ENCODE data around the gene LIPA.
"Not testable (repeated sequence)": the region's sequence is repeated elsewhere in the genome, so short reads cannot be mapped to it uniquely, and the experiment has no call there.

The LIPA gene

DNA sequence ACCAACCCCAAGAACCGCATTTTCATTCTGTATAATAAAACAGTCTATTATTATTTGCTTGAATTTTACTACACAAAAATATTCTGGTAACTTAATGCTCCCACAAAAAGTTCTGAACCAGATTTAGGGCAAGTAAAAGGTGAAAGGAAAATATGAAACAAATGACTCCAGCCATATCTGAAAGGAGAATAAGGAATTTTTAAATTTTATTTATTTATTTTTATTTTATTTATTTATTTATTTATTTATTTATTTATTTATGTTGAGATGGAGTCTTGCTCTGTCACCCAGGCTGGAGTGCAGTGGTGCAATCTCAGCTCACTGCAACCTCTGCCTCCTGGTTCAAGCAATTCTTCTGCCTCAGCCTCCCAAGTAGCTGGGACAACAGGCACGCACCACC is 4.0 kb downstream of the LIPA start:
- not testable (repeated sequence) for H2BK120ac ChIP-seq (ENCODE audit: low read depth, low read length); H3K27ac ChIP-seq (ENCODE audit: low read length, poor library complexity, severe bottlenecking); H3K4me3 ChIP-seq (ENCODE audit: insufficient read depth in 1 of 2, low read depth in 1 of 2, low read length in 2 of 2); H3K23ac ChIP-seq (ENCODE audit: low read length in 2 of 2); H3K4me2 ChIP-seq (ENCODE audit: low read length, poor library complexity, severe bottlenecking); H2BK12ac ChIP-seq (ENCODE audit: low read length in 2 of 2); H3K27me3 ChIP-seq (ENCODE audit: control insufficient read depth in 1 of 2, insufficient read depth in 1 of 2, low read length in 2 of 2); H3K14ac ChIP-seq (ENCODE audit: low read length in 2 of 2); H3K9ac ChIP-seq (ENCODE audit: low read length); H3K4me1 ChIP-seq (ENCODE audit: control insufficient read depth, insufficient read depth, low read depth, low read length); H4K91ac ChIP-seq (ENCODE audit: low read length); H2AK5ac ChIP-seq (ENCODE audit: low read length, severe bottlenecking); H3K4ac ChIP-seq (ENCODE audit: low read depth in 1 of 2, low read length in 2 of 2); H3K9me3 ChIP-seq (ENCODE audit: control insufficient read depth, low read length); DNase-seq; H3K79me1 ChIP-seq (replicated peaks; ENCODE audit: low read length, poor library complexity, severe bottlenecking); H2AFZ ChIP-seq (ENCODE audit: low read depth, low read length); H2BK5ac ChIP-seq (ENCODE audit: low read depth, low read length, poor library complexity, severe bottlenecking); H3K18ac ChIP-seq (ENCODE audit: low read depth in 1 of 2, low read length in 2 of 2); H2BK15ac ChIP-seq (ENCODE audit: low read depth, poor library complexity, severe bottlenecking); H4K8ac ChIP-seq (ENCODE audit: low read length)
- H3K36me3 ChIP-seq (ENCODE audit: control insufficient read depth in 1 of 2, insufficient read depth in 2 of 2, low read depth in 1 of 2, low read length in 2 of 2), result peaks cover 0 to 27% of the 10 kb centered on the region in 2 experiments
- WGBS, result 88% methylated on average over 1 of the region's 2 CpGs

DNA sequence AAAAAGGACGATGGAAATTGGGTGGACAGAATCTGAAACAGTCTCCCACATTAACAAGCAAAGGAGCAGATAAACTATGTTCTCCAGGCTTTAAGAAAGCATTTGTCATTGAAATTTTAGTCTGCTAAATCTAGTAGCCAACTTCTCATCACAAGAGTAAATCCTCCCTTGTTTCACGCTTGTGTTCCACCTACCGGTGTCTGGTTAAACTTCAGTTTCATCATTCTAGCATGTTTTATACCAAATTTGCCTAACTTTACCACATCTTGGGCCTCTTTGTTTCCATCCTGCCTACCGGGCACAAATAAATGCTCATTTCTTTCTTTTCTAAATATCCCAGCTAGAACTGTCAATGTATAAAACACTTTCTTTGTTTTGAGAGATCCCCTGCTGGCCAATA is 5.8 kb downstream of the LIPA start:
- Histone ChIP-seq H3K9me3 (ENCODE audit: control insufficient read depth, low read length) (no peaks in the 10 kb centered on the region), H2AFZ (ENCODE audit: low read depth, low read length) (no peak overlapping the region), H4K91ac (ENCODE audit: low read length) (no peak overlapping the region), H3K4me1 (ENCODE audit: control insufficient read depth, insufficient read depth, low read depth, low read length) (no peaks in the 10 kb centered on the region), H3K27ac (ENCODE audit: low read length, poor library complexity, severe bottlenecking) (no peak overlapping the region), H2BK15ac (ENCODE audit: low read depth, poor library complexity, severe bottlenecking) (no peak overlapping the region), H3K23ac (ENCODE audit: low read length in 2 of 2) (no peak overlapping the region), H3K4ac (ENCODE audit: low read depth in 1 of 2, low read length in 2 of 2) (no peak overlapping the region), H3K9ac (ENCODE audit: low read length) (peak overlapping the region; percentile 12), H3K4me2 (ENCODE audit: low read length, poor library complexity, severe bottlenecking) (no peak overlapping the region), H2BK5ac (ENCODE audit: low read depth, low read length, poor library complexity, severe bottlenecking) (no peak overlapping the region), H3K36me3 (ENCODE audit: control insufficient read depth in 1 of 2, insufficient read depth in 2 of 2, low read depth in 1 of 2, low read length in 2 of 2) (peaks cover 0 to 29% of the 10 kb centered on the region in 2 experiments), H4K8ac (ENCODE audit: low read length) (no peak overlapping the region), H2BK120ac (ENCODE audit: low read depth, low read length) (no peak overlapping the region), H3K18ac (ENCODE audit: low read depth in 1 of 2, low read length in 2 of 2) (no peak overlapping the region), H2BK12ac (ENCODE audit: low read length in 2 of 2) (no peak overlapping the region), H3K27me3 (ENCODE audit: control insufficient read depth in 1 of 2, insufficient read depth in 1 of 2, low read length in 2 of 2) (no peaks in the 10 kb centered on the region), H2AK5ac (ENCODE audit: low read length, severe bottlenecking) (no peak overlapping the region), H3K79me1 (replicated peaks; ENCODE audit: low read length, poor library complexity, severe bottlenecking) (peaks cover 3% of the 10 kb centered on the region), H3K14ac (ENCODE audit: low read length in 2 of 2) (no peak overlapping the region), H3K4me3 (ENCODE audit: insufficient read depth in 1 of 2, low read depth in 1 of 2, low read length in 2 of 2) (no peak overlapping the region)
- WGBS, result 80% methylated on average over 4 of the region's 4 CpGs
- DNase-seq, result no peak

DNA sequence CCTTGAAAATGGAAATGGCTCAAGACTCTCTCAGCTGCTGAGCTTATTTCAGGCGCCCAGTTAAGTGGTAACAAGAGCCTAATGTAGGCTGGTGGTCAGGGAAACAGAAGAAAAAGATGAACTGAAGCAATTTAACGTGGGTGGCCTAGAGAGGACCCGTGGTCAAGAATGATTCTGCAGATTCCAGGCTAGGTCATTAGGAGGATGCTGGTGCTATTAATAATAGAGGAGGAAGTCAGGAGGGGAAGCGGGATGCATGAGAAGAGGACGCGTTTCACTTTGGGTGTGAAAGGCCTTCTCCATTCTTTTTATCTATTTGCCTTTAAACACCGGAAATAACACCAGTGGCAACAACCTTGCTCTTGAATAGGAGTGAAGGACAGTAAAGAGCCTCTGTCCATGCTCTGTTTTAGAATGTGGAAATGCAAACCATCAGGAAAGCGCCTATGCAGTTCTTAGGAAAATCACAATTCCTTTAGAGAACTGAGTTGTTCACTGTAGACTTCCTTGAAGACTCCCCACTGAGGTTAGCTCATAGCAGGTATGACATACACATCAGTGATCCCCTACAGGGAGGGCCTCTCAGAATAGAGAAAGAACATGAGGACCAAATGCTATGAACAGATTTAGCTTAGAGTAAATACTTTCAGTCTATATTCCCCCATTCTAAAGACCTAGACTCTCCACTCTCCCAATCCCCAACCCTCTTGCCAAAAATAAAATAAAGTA is 8.6 kb downstream of the LIPA start:
- Histone ChIP-seq H2AK5ac (ENCODE audit: low read length, severe bottlenecking) (no peak overlapping the region), H4K8ac (ENCODE audit: low read length) (no peak overlapping the region), H3K9me3 (ENCODE audit: control insufficient read depth, low read length) (no peaks in the 10 kb centered on the region), H3K27ac (ENCODE audit: low read length, poor library complexity, severe bottlenecking) (no peak overlapping the region), H2BK120ac (ENCODE audit: low read depth, low read length) (no peak overlapping the region), H3K14ac (ENCODE audit: low read length in 2 of 2) (no peak overlapping the region), H3K18ac (ENCODE audit: low read depth in 1 of 2, low read length in 2 of 2) (no peak overlapping the region), H2AFZ (ENCODE audit: low read depth, low read length) (no peak overlapping the region), H4K91ac (ENCODE audit: low read length) (no peak overlapping the region), H3K4ac (ENCODE audit: low read depth in 1 of 2, low read length in 2 of 2) (no peak overlapping the region), H3K79me1 (replicated peaks; ENCODE audit: low read length, poor library complexity, severe bottlenecking) (peaks cover 4% of the 10 kb centered on the region), H3K27me3 (ENCODE audit: control insufficient read depth in 1 of 2, insufficient read depth in 1 of 2, low read length in 2 of 2) (no peaks in the 10 kb centered on the region), H3K4me2 (ENCODE audit: low read length, poor library complexity, severe bottlenecking) (no peak overlapping the region), H2BK12ac (ENCODE audit: low read length in 2 of 2) (no peak overlapping the region), H3K36me3 (ENCODE audit: control insufficient read depth in 1 of 2, insufficient read depth in 2 of 2, low read depth in 1 of 2, low read length in 2 of 2) (peaks cover 7 to 54% of the 10 kb centered on the region in 2 experiments), H2BK5ac (ENCODE audit: low read depth, low read length, poor library complexity, severe bottlenecking) (no peak overlapping the region), H3K4me3 (ENCODE audit: insufficient read depth in 1 of 2, low read depth in 1 of 2, low read length in 2 of 2) (no peak overlapping the region), H3K4me1 (ENCODE audit: control insufficient read depth, insufficient read depth, low read depth, low read length) (no peaks in the 10 kb centered on the region), H3K23ac (ENCODE audit: low read length in 2 of 2) (no peak overlapping the region), H3K9ac (ENCODE audit: low read length) (no peak overlapping the region), H2BK15ac (ENCODE audit: low read depth, poor library complexity, severe bottlenecking) (no peak overlapping the region)
- WGBS, result 72% methylated on average over 5 of the region's 8 CpGs
- DNase-seq, result no peak

DNA sequence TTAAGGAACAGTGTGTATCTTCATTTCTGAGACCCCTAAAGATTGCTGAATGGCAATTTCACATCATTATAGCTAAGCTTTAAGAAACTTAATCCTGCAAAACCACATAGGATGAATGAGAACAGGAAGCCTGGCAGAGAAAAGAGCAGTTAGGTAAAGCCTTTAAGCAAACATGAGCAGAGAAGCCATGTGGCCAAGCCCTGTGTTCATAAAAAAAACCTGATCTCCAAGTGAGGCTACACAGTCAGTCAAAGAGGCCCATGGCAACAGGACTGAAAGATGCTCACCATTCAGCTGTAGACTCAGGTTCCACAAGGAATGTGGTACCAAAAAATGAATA is 9.3 kb downstream of the LIPA start:
- Histone ChIP-seq H3K4ac (ENCODE audit: low read depth in 1 of 2, low read length in 2 of 2) (no peak overlapping the region), H3K27ac (ENCODE audit: low read length, poor library complexity, severe bottlenecking) (no peak overlapping the region), H3K23ac (ENCODE audit: low read length in 2 of 2) (no peak overlapping the region), H2BK12ac (ENCODE audit: low read length in 2 of 2) (no peak overlapping the region), H3K4me1 (ENCODE audit: control insufficient read depth, insufficient read depth, low read depth, low read length) (no peaks in the 10 kb centered on the region), H3K79me1 (replicated peaks; ENCODE audit: low read length, poor library complexity, severe bottlenecking) (peaks cover 4% of the 10 kb centered on the region), H4K8ac (ENCODE audit: low read length) (no peak overlapping the region), H2AK5ac (ENCODE audit: low read length, severe bottlenecking) (no peak overlapping the region), H2BK15ac (ENCODE audit: low read depth, poor library complexity, severe bottlenecking) (no peak overlapping the region), H3K14ac (ENCODE audit: low read length in 2 of 2) (no peak overlapping the region), H4K91ac (ENCODE audit: low read length) (no peak overlapping the region), H3K9me3 (ENCODE audit: control insufficient read depth, low read length) (no peaks in the 10 kb centered on the region), H3K18ac (ENCODE audit: low read depth in 1 of 2, low read length in 2 of 2) (no peak overlapping the region), H2BK120ac (ENCODE audit: low read depth, low read length) (no peak overlapping the region), H3K9ac (ENCODE audit: low read length) (no peak overlapping the region), H3K4me3 (ENCODE audit: insufficient read depth in 1 of 2, low read depth in 1 of 2, low read length in 2 of 2) (no peak overlapping the region), H3K36me3 (ENCODE audit: control insufficient read depth in 1 of 2, insufficient read depth in 2 of 2, low read depth in 1 of 2, low read length in 2 of 2) (peaks cover 7 to 56% of the 10 kb centered on the region in 2 experiments), H2BK5ac (ENCODE audit: low read depth, low read length, poor library complexity, severe bottlenecking) (no peak overlapping the region), H3K4me2 (ENCODE audit: low read length, poor library complexity, severe bottlenecking) (no peak overlapping the region), H2AFZ (ENCODE audit: low read depth, low read length) (no peak overlapping the region), H3K27me3 (ENCODE audit: control insufficient read depth in 1 of 2, insufficient read depth in 1 of 2, low read length in 2 of 2) (no peaks in the 10 kb centered on the region)
- no peak for DNase-seq
